HuH-7 (cell line): Measurements from ENCODE around the gene CNGB1.
A peak's percentile ranks its signal among the peaks of the same experiment; 100 is the strongest.
"Not testable (repeated sequence)": the region's sequence is repeated elsewhere in the genome, so short reads cannot be mapped to it uniquely, and the experiment has no call there.

Source experiments
- DNase-seq: peaks from one replicate; pipeline ENCODE4 v3.0.0; 2011; ENCODE audit warnings: low spot score

The CNGB1 gene

GRCh38 chr16:57970970-57971369, at the start of gene CNGB1:
Gene CNGB1, minus strand, starts transcription at chr16:57971128. Its CDS starts 3,842 bp downstream, at chr16:57967286.
- DNase-seq: no peak

DNA sequence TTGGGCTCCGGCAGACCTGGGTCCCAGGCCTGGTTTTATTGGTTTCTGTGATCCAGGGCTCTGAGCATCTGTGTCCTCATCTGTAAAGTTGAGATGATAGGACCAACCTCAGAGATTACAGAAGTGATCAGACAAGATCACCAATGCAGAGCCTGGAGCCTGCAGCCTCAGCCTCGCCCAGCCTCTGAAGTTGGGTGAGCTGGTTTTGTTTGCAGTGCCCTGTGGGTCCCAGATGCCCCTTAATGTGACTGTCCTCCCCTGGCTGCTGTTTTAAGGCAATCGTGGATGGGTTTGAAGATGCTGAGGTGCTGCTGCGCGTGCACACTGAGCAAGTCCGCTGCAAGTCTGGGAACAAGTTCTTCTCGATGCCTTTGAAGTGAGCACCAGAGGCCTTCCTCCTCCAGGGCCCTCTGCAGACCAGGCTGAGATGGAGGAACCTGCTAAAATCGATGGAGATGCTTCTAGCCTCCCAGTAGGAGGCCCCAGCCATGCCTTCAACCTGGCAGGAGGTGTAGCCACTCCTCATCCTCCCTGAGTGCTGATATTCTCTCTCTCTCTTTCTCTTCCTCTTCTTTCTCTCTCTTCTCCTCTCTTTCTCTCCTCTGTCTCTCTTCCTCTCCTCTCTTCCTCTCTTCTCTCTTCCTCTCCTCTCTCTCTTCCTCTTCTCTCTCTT, 49.1 kb upstream of the CNGB1 start:
- no peak for DNase-seq

DNA sequence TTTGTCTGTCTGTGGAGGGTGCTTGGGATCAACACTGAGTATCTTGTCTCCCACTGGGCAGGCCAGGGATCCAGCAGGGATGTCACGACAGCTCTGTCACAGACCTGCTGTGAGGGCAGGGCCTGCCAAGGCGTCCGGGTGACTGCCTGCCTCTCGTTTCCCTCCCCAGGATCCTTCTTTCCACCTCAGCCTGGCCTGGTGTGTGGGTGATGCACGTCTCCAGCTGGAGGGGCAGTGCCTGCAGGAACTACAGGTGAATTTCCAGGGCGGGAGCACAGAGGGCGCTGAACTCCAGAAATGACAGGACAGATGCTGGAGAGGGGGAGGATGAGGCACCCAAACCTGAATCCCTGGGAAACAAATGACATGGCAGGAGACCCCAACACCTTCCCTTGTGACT, 47.9 kb upstream of the CNGB1 start:
- no peak for DNase-seq

DNA sequence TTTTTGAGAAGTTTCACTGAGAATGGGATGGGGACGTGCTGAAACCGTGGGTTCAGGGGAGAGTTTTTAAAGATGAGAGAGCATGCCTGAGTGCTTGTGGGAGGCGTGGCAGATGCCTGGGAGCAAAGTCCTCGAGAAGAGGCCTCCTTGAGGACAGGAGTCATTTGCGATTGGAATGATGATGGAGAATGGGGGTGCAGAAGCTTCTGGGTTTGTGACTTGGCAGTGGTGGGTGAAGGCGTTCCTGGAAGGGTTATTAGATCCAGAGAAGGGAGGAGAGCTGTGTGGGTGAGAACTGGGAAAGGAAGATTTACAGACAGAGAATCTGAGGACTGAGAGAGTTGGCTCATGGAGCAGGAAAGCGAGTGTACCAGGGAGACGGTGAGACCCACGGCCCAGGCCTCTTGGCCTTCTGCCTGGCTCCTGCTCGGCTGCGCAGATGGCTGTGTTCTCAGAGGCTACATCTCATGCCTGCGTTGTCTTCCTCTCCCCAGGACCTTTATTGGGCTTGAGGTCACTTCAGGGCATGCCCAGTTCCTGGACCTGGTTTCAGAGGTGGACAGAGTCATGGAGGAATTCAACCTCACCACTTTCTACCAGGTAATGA, 46.0 kb upstream of the CNGB1 start:
- DNase-seq: no peak

DNA sequence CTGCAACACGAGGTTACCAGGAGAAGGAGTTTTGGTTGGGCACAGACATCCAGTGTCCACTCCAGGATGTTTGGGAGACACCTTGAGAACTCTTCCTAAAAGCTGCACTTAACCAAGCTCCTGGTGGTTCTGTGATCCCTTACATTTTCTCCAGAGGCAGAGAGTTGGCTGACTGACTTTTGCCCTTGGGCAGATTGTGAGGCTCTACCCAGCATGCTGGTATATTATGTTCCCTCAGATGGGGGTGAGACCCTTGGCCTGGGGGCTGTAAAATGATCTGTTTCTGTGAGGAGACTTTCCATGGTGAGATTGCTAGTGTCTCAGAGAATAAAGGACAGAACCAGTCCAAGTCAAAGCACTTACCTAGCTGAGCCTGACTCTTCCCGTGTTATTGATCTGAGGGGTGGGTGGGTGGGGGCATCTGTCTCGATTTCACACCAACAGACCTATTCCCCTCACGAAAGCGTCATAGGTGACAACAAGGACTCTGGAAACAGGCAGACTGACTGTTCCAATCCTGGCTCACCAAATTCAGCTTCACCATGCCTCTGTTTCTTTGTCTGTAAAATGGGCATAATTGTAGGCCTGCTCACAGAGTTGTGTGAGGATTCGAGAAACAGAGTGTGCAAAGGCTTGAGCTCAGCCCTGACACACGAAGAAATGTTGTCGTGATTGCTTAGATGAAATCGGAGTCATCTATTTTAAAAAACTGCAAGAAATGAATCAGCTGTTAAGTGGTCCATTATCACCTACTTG, 42.5 kb upstream of the CNGB1 start:
- DNase-seq: no peak

- no peak for DNase-seq
Observed at GRCh38 chr16:58012481-58012880, 41.6 kb upstream of the CNGB1 start.

DNA sequence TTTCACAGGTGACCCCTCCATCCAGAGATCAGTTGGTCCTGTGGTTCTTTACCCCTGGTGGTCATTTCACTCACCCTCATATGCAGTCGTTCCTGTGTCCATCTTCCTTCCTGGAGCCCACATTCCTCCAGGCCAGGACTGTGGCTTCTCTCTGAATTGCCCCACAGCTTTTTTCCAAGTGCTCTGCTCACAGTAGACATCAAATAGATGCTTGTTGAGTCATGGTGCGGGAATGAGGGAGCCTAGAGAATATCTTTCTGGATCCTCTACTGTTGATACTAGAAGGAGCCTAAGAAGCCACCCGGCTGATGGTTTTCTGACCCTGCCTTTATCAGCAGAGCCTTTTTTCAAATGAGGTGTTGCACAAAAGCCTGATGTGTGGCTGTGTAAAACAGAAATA, 40.7 kb upstream of the CNGB1 start:
- no peak for DNase-seq

- no peak for DNase-seq
Observed at GRCh38 chr16:58010886-58011285, 40.0 kb upstream of the CNGB1 start.

GRCh38 chr16:58009856-58010416, 39.0 kb upstream of the CNGB1 start:
- no peak for DNase-seq

DNA sequence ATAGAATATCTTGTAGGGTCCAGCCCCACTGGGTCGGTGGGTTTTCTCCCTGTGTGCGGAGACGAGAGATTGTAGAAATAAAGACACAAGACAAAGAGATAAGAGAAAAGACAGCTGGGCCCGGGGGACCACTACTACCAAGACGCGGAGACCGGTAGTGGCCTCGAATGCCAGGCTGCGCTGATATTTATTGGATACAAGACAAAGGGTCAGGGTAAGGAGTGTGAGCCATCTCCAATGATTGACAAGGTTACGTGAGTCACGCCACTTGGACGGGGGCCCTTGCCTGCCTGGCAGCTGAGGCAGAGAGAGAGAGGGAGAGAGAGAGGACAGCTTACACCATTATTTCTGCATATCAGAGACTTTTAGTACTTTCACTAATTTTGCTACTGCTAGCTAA, 33.8 kb upstream of the CNGB1 start:
- DNase-seq: not testable (repeated sequence)

- DNase-seq: no peak
Observed at GRCh38 chr16:58002936-58003335, 32.0 kb upstream of the CNGB1 start.

- DNase-seq: no peak
Observed at GRCh38 chr16:58002416-58002800, 31.5 kb upstream of the CNGB1 start.

DNA sequence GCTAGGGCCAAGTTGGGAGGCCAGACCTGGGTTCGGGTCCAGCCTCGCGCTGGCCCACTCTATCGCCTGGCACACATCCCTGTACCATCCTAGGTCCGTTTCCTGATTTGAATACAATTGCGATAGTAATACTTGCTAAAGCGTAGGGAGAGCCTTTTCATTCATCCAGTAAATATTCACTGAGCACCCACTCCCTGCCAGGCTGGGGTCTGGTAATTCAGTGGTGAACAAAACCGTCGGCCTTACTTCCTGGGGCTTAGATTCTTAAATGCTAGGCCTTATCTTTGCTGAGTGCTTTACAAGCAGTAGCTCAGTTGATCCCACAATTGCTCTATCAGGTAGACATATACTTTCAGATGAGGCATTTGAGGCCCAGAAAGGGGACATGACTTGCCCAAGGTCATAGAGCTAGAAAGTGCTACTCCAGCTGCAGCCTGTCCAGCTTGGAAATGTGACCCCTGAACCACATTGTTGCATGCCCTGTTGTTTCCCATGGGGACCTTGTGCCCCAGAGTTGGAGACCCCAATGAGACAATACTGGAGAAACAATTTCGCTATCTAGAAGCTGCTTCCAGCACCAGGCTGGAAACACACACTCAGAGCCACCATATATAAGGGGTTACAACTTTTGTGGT, 31.0 kb upstream of the CNGB1 start:
- DNase-seq: no peak

GRCh38 chr16:58000706-58001676, 30.1 kb upstream of the CNGB1 start, which contains the start of gene USB1:
Gene USB1, plus strand, starts transcription at chr16:58001407. Its CDS starts 77 bp downstream, at chr16:58001484.
- DNase-seq: peak; percentile 90

GRCh38 chr16:57999971-58000705, 29.2 kb upstream of the CNGB1 start, which contains the start of gene ZNF319:
Gene ZNF319, minus strand, starts transcription at chr16:58000672. Its CDS starts 2,407 bp downstream, at chr16:57998265.
- DNase-seq: peak; percentile 43

DNA sequence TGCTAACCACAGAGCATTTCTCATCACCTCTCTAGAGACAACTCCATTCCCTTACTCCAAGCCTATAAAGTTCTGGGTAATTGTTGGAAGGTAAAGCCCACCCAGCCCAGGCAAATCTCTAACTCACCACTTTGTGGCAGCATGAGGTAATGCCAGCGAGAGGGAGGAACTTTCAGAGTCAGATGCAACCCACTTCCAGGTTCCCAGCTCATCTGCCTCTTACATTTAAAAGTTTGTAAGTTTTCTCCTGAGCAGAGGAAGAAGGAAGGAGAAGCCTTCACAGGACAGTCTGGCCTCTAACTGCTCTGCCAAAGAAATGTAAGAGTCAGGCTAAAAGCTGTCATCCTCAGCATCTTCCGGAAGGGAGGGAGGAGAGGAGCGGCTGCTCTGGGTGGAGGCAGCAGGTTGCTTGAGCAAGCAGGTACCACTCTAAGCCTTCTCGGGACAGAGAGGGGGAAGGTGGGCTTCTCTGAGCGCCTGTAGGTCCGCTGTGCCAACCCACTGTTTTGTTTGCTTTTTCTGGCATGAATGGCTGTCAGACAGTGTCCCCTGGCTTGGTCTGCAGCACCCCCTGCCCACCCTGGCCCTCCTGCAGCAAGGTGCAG, 28.5 kb upstream of the CNGB1 start:
- no peak for DNase-seq

DNA sequence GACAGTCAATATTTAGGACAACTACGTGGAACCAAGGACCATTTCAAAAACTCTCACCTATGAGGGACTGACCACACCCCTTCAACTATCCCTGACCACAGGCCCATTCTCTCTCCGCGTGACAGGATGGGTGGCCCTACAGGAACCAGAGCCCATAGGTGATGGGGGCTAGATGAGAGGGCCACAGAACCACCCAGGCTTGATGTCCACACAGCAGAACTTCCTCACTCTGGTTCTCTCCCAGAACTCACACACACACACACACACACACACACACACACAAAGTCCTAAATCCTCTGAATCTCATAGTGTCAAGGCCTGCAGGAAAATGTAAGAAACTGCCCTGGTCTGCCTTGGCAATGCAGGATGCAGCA, 28.1 kb upstream of the CNGB1 start:
- no peak for DNase-seq

DNA sequence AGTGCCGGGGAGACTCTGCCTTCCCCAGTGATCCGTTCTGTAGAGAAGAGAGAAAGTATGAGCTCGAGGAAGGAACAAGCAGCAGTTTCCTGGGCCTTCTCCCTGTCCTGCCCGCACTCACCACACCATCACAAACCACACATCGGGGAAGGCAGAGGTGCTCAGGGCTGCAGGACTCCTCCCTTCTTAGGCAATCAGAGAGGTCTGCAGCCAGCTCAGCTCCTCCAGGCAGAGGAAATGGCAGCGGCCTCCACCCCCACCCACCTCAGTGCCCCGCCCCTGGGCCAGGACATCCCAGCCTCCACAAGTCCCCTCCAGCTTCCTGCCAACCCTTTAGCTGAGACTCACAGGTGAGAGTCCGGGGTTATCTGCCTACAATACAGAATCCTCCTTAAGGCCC, 27.6 kb upstream of the CNGB1 start:
- DNase-seq: no peak

DNA sequence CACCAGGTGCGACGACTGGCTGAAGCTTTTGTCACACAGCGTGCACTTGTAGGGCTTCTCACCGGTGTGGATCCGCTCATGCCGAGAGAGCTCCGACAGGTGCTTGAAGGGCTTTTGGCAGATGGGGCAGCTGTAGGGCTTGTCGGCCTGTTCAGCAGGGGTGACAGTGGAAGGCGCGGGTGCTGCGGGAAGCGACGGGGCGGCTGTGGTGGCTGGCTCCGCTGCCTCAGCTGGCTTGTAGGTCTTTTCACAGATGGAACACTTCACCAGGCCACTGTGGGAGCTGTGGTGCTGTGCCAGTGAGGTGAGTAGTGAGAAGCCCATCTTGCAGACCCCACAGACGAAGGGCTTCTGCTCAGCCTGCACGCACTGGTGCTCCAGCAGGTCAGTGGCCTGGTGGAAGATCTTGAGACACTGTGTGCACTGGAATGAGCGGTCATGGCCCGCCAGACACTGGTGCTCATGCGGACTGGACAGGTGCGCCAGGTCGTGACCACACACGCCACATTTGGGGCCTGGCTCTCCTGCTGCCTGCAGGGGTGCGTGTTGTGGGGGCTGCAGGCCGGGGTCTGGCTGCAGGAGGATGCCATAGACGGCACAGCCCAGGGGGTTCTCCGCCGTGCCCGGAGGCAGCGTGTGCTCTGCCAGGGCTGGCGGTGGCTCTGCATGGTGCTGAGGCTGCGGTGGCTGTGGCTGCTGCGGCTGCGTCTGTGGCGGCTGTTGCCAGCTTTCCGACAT, 26.8 kb upstream of the CNGB1 start:
- no peak for DNase-seq
